B cell (primary cell): ENCODE data around the gene MAP3K6.

Experiments
- EZH2 ChIP-seq: IDR thresholded peaks from 2 replicates; pipeline ENCODE4 v1.6.1; 2012; ENCODE audit warnings: borderline replicate concordance, low read depth, mild to moderate bottlenecking, moderate library complexity, low read length; ENCODE audit not compliant: insufficient read depth, poor library complexity, severe bottlenecking
- TF ChIP-seq, protein P1 (sequence below): fragments of 200-600 bp; IDR thresholded peaks from one replicate; pipeline ENCODE4 v1.8.0; 2022; ENCODE audit warnings: antibody characterized with exemption, mild to moderate bottlenecking

- TF ChIP-seq, protein P1, sequence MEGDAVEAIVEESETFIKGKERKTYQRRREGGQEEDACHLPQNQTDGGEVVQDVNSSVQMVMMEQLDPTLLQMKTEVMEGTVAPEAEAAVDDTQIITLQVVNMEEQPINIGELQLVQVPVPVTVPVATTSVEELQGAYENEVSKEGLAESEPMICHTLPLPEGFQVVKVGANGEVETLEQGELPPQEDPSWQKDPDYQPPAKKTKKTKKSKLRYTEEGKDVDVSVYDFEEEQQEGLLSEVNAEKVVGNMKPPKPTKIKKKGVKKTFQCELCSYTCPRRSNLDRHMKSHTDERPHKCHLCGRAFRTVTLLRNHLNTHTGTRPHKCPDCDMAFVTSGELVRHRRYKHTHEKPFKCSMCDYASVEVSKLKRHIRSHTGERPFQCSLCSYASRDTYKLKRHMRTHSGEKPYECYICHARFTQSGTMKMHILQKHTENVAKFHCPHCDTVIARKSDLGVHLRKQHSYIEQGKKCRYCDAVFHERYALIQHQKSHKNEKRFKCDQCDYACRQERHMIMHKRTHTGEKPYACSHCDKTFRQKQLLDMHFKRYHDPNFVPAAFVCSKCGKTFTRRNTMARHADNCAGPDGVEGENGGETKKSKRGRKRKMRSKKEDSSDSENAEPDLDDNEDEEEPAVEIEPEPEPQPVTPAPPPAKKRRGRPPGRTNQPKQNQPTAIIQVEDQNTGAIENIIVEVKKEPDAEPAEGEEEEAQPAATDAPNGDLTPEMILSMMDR = no peak
- no peak for TF ChIP-seq EZH2
Measured at GRCh38 chr1:27408151-27408550, 41.4 kb upstream of the MAP3K6 start.
